Panc1 (cell line): ENCODE data around the gene AEBP1. TPM values are rescaled to one million over a fixed set of nuclear protein-coding genes. Genes with fewer than 3 reads are reported as not detected.

Experiments used
- ATAC-seq: fragments of 200-7000 bp; cut with Tn5 transposase; 2 replicates; pipeline ENCODE4 v1.9.1; 2020; ENCODE audit warnings: mild to moderate bottlenecking, moderate library complexity
- BruUV-seq: library from RNA; stranded (reverse); fragments of 400-500 nt; replicated peaks from 2 replicates; lab custom pipeline; 2021; lab: Mats Ljungman, UMichigan
- CTCF ChIA-PET: fragments of 300-600 bp; sonication (Branson Sonifier 250); formaldehyde crosslinking; loops from one replicate; lab custom pipeline; 2022; ENCODE audit warnings: antibody characterized with exemption; lab: Charles Lee
- POLR2A ChIA-PET: fragments of 300-600 bp; sonication (Branson Sonifier 250); formaldehyde crosslinking; loops from one replicate; lab custom pipeline; 2022; ENCODE audit warnings: antibody characterized with exemption; lab: Charles Lee
- DNase-seq: peaks from one replicate; pipeline ENCODE4 v3.0.0-alpha.2; 2010; ENCODE audit warnings: low read depth, low spot score
- H3K27ac ChIP-seq: 2 replicates; pipeline ENCODE4 v1.5.1; 2011; ENCODE audit warnings: mild to moderate bottlenecking, low read length, inconsistent platforms
- H3K27me3 ChIP-seq: fragments of 200-500 bp; sonication (Bioruptor generic); 2 replicates; pipeline ENCODE4 v1.6.0; 2014; ENCODE audit warnings: low read length, inconsistent platforms; ENCODE audit not compliant: control insufficient read depth, insufficient read depth
- H3K36me3 ChIP-seq: fragments of 200-500 bp; sonication (Bioruptor generic); 2 replicates; pipeline ENCODE4 v1.5.1; 2014; ENCODE audit warnings: inconsistent platforms, mild to moderate bottlenecking, low read length, moderate library complexity; ENCODE audit not compliant: control insufficient read depth, insufficient read depth
- H3K4me1 ChIP-seq: 2 replicates; pipeline ENCODE4 v1.5.1; 2011; ENCODE audit warnings: inconsistent platforms, mild to moderate bottlenecking, low read length, moderate library complexity; ENCODE audit not compliant: control insufficient read depth, insufficient read depth
- H3K4me3 ChIP-seq, 2 experiments: 2 replicates each; pipeline ENCODE4 v1.5.1; 2011 to 2012; ENCODE audit warnings: low read depth in 2 of 2, low read length in 2 of 2, mild to moderate bottlenecking in 2 of 2, inconsistent platforms in 1 of 2, moderate library complexity in 1 of 2
- H3K9me3 ChIP-seq: fragments of 200-500 bp; sonication (Bioruptor generic); 2 replicates; pipeline ENCODE4 v1.5.1; 2014; ENCODE audit warnings: low read depth, mild to moderate bottlenecking, inconsistent platforms, low read length, moderate library complexity; ENCODE audit not compliant: control insufficient read depth, insufficient read depth
- CTCF ChIP-seq: fragments of 450-650 bp; IDR thresholded peaks from 2 replicates; pipeline ENCODE4 v1.5.1; 2017; ENCODE audit warnings: mild to moderate bottlenecking
- POLR2AphosphoS5 ChIP-seq: IDR thresholded peaks from 2 replicates; pipeline ENCODE4 v1.6.1; 2012; ENCODE audit warnings: mild to moderate bottlenecking, low read depth, low read length, moderate library complexity
- SIN3A ChIP-seq: IDR thresholded peaks from 2 replicates; pipeline ENCODE4 v1.6.1; 2012; ENCODE audit warnings: low read depth, mild to moderate bottlenecking, low read length, moderate library complexity, borderline replicate concordance; ENCODE audit not compliant: insufficient read depth
- TCF7L2 ChIP-seq: IDR thresholded peaks from 2 replicates; pipeline ENCODE4 v1.6.1; 2011; ENCODE audit warnings: mild to moderate bottlenecking, low read depth, low read length, inconsistent platforms
- in situ Hi-C: cut with HindIII; loops from 2 replicates; pipeline ENCODE4 v1.10.0; 2016; ENCODE audit warnings: low sequenced_read_pairs, low pct_unique_long_range_greater_than_20kb
- intact Hi-C: fragments of 100-400 bp; cut with micrococcal nuclease; formaldehyde crosslinking; loops from one replicate; pipeline ENCODE4 v1.10.0; 2022; ENCODE audit not compliant: unreplicated experiment
- total RNA-seq: library from RNA; stranded (reverse); gene quantifications from one replicate; pipeline ENCODE4 v1.2.1, GENCODE V29; 2021; ENCODE audit not compliant: unreplicated experiment
- TF ChIP-seq, protein P1 (sequence below), 2 experiments: IDR thresholded peaks; 2 replicates each; pipeline ENCODE4 v1.6.1; 2011 to 2012; ENCODE audit warnings: low read depth in 2 of 2, control low read depth in 1 of 2, low read length in 1 of 2, mild to moderate bottlenecking in 1 of 2, moderate library complexity in 1 of 2; ENCODE audit not compliant: insufficient read depth in 1 of 2

The AEBP1 gene
- total RNA-seq, 1 experiment from 2014 or later, result 0.62 TPM

- BruUV-seq, result no TSS peak
- in situ Hi-C loops (no loop called here), intact Hi-C loops (no loop called here)
- H3K27ac ChIP-seq, result no peak overlapping the region
- H3K27me3 ChIP-seq, result no peaks in the 10 kb centered on the region
- TF ChIP-seq, protein P1, sequence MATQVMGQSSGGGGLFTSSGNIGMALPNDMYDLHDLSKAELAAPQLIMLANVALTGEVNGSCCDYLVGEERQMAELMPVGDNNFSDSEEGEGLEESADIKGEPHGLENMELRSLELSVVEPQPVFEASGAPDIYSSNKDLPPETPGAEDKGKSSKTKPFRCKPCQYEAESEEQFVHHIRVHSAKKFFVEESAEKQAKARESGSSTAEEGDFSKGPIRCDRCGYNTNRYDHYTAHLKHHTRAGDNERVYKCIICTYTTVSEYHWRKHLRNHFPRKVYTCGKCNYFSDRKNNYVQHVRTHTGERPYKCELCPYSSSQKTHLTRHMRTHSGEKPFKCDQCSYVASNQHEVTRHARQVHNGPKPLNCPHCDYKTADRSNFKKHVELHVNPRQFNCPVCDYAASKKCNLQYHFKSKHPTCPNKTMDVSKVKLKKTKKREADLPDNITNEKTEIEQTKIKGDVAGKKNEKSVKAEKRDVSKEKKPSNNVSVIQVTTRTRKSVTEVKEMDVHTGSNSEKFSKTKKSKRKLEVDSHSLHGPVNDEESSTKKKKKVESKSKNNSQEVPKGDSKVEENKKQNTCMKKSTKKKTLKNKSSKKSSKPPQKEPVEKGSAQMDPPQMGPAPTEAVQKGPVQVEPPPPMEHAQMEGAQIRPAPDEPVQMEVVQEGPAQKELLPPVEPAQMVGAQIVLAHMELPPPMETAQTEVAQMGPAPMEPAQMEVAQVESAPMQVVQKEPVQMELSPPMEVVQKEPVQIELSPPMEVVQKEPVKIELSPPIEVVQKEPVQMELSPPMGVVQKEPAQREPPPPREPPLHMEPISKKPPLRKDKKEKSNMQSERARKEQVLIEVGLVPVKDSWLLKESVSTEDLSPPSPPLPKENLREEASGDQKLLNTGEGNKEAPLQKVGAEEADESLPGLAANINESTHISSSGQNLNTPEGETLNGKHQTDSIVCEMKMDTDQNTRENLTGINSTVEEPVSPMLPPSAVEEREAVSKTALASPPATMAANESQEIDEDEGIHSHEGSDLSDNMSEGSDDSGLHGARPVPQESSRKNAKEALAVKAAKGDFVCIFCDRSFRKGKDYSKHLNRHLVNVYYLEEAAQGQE (IDR thresholded peaks at IDR 0.05; ENCODE audit: insufficient read depth in 1 of 2, low read depth in 2 of 2, low read length in 1 of 2), result no peak
- no peak for TF ChIP-seq CTCF
- TF ChIP-seq SIN3A, result no peak
- TF ChIP-seq POLR2AphosphoS5, result no peak
- TF ChIP-seq TCF7L2, result no peak
- ChIA-PET POLR2A (no interaction called here), CTCF (no interaction called here)
- ATAC-seq (no peak), DNase-seq (no peak)
- H3K36me3 ChIP-seq, result peaks cover 2% of the 10 kb centered on the region; the same call in 1 of the 2 replicates
- H3K4me3 ChIP-seq, result no peak overlapping the region
- peaks cover 16% of the 10 kb centered on the region for H3K4me1 ChIP-seq
- no peaks in the 10 kb centered on the region for H3K9me3 ChIP-seq
Measured at GRCh38 chr7:44127161-44127560, 23.0 kb downstream of the AEBP1 start.

- ATAC-seq (no peak), DNase-seq (no peak)
- intact Hi-C loops, result no loop called here
- in situ Hi-C loops, result no loop called here
- H3K36me3 ChIP-seq, result no peaks in the 10 kb centered on the region
- H3K27ac ChIP-seq, result no peak overlapping the region
- peaks cover 12% of the 10 kb centered on the region for H3K4me1 ChIP-seq
- H3K27me3 ChIP-seq, result no peaks in the 10 kb centered on the region
- no peak for TF ChIP-seq SIN3A
- no peak for TF ChIP-seq POLR2AphosphoS5
- no peak for TF ChIP-seq TCF7L2
- TF ChIP-seq CTCF, result no peak
- TF ChIP-seq, protein P1 (IDR thresholded peaks at IDR 0.05; ENCODE audit: insufficient read depth in 1 of 2, low read depth in 2 of 2, low read length in 1 of 2), result no peak
- POLR2A ChIA-PET, result no interaction called here
- H3K9me3 ChIP-seq, result no peaks in the 10 kb centered on the region
- no peak overlapping the region for H3K4me3 ChIP-seq
- CTCF ChIA-PET, result no interaction called here
- BruUV-seq, result no TSS peak
Measured at GRCh38 chr7:44128721-44129582, 24.8 kb downstream of the AEBP1 start.
